GM18867 (cell line): ENCODE results near the gene CDH4.

ENCODE experiments used
- ATAC-seq: cut with Tn5 transposase; IDR thresholded peaks from one replicate; pipeline ENCODE4 v1.9.1; 2021; ENCODE audit warnings: mild to moderate bottlenecking, moderate library complexity; ENCODE audit not compliant: unreplicated experiment

The CDH4 gene

GRCh38 chr20:61988665-61989064 lies 736.6 kb downstream of the CDH4 start:
- ATAC-seq: no peak

- ATAC-seq: no peak
Measured at GRCh38 chr20:61989741-61990140, 737.7 kb downstream of the CDH4 start.
